GM18858 (cell line): ENCODE data around the gene WDFY4.

ENCODE experiments used
- ATAC-seq: cut with Tn5 transposase; IDR thresholded peaks from one replicate; pipeline ENCODE4 v1.9.1; 2021; ENCODE audit not compliant: unreplicated experiment

Gene WDFY4

GRCh38 chr10:48807791-48808470 lies 123.3 kb downstream of the WDFY4 start:
- no peak for ATAC-seq

GRCh38 chr10:48809261-48809660 lies 124.6 kb downstream of the WDFY4 start:
- ATAC-seq = no peak

GRCh38 chr10:48811461-48811860 lies 126.8 kb downstream of the WDFY4 start:
- ATAC-seq = no peak

GRCh38 chr10:48811917-48812316 lies 127.2 kb downstream of the WDFY4 start:
- no peak for ATAC-seq

- no peak for ATAC-seq
Measured at GRCh38 chr10:48813291-48813690, 128.6 kb downstream of the WDFY4 start.

GRCh38 chr10:48813825-48814224 lies 129.2 kb downstream of the WDFY4 start:
- no peak for ATAC-seq

GRCh38 chr10:48814933-48815332 lies 130.3 kb downstream of the WDFY4 start:
- no peak for ATAC-seq

GRCh38 chr10:48817141-48817540 lies 132.5 kb downstream of the WDFY4 start:
- ATAC-seq = no peak

GRCh38 chr10:48818081-48818480 lies 133.4 kb downstream of the WDFY4 start:
- no peak for ATAC-seq

- ATAC-seq = no peak
Measured at GRCh38 chr10:48818861-48819520, 134.3 kb downstream of the WDFY4 start.

- ATAC-seq = no peak
Measured at GRCh38 chr10:48819783-48820182, 135.1 kb downstream of the WDFY4 start.

GRCh38 chr10:48820231-48820630 lies 135.6 kb downstream of the WDFY4 start:
- ATAC-seq = no peak

GRCh38 chr10:48820699-48821098 lies 136.0 kb downstream of the WDFY4 start:
- ATAC-seq = no peak

- ATAC-seq = no peak
Measured at GRCh38 chr10:48821111-48821510, 136.4 kb downstream of the WDFY4 start.

- ATAC-seq = no peak
Measured at GRCh38 chr10:48821692-48822091, 137.0 kb downstream of the WDFY4 start.

- no peak for ATAC-seq
Measured at GRCh38 chr10:48833674-48834073, 149.0 kb downstream of the WDFY4 start.

GRCh38 chr10:48834189-48834965 lies 149.7 kb downstream of the WDFY4 start:
- no peak for ATAC-seq

GRCh38 chr10:48835781-48836180 lies 151.1 kb downstream of the WDFY4 start:
- ATAC-seq = no peak

GRCh38 chr10:48836605-48837004 lies 151.9 kb downstream of the WDFY4 start:
- no peak for ATAC-seq

GRCh38 chr10:48838834-48839233 lies 154.2 kb downstream of the WDFY4 start:
- ATAC-seq = no peak

GRCh38 chr10:48839809-48840679 lies 155.4 kb downstream of the WDFY4 start:
- no peak for ATAC-seq
